AG09319 (cell line): ENCODE results near the gene TBC1D22A.

Experiments
- DNase-seq: peaks from one replicate; pipeline ENCODE4 v3.0.0-alpha.2; 2010; ENCODE audit warnings: low read depth; ENCODE audit errors: extremely low read depth
- TF ChIP-seq, protein P1 (sequence below): IDR thresholded peaks from 2 replicates; pipeline ENCODE4 v1.5.1; 2011; ENCODE audit warnings: low read depth, mild to moderate bottlenecking, inconsistent platforms, low read length, moderate library complexity

Gene TBC1D22A

DNA sequence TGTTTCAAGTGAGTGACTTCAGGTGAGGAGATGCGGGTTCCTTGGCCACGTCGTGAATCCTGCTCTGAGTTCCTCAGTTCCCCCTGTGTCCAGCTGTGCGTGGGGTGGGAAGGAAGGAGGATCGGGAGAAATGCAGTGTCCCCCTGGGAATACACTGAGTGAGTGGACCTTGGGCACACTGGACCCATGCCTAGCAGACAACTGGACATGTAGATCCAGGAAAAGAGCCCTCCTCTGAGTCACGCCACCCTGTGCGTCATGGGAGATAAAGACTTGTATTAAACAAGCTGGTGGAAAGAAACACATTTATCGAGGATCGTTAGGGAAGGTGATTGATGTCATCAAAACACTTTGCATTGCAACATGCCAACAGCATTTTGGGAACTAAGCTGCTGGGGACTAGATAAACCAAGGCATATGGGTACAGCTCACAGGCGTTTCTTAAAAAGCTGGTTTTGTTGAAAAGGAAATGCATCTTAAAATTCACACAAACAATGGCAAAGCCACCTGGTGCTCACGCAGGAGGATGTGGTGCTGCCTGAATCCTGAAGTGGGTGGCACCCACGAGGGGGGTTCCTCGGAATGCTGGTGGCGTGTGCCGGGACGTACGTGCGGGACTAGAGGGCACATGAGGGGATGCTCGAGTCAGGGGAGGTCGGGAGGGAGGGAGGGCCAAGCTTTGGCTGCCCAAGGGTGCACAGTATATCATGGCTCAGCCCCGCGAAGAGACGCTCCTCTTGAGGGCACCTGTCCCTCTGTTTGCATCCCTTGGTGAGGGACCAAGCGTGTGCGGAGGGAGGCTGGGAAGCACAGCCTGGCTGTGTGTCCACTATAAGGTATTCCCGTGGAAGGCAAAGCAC is 303.5 kb downstream of the TBC1D22A start:
- no peak for DNase-seq
- TF ChIP-seq, protein P1, sequence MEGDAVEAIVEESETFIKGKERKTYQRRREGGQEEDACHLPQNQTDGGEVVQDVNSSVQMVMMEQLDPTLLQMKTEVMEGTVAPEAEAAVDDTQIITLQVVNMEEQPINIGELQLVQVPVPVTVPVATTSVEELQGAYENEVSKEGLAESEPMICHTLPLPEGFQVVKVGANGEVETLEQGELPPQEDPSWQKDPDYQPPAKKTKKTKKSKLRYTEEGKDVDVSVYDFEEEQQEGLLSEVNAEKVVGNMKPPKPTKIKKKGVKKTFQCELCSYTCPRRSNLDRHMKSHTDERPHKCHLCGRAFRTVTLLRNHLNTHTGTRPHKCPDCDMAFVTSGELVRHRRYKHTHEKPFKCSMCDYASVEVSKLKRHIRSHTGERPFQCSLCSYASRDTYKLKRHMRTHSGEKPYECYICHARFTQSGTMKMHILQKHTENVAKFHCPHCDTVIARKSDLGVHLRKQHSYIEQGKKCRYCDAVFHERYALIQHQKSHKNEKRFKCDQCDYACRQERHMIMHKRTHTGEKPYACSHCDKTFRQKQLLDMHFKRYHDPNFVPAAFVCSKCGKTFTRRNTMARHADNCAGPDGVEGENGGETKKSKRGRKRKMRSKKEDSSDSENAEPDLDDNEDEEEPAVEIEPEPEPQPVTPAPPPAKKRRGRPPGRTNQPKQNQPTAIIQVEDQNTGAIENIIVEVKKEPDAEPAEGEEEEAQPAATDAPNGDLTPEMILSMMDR, result no peak

DNA sequence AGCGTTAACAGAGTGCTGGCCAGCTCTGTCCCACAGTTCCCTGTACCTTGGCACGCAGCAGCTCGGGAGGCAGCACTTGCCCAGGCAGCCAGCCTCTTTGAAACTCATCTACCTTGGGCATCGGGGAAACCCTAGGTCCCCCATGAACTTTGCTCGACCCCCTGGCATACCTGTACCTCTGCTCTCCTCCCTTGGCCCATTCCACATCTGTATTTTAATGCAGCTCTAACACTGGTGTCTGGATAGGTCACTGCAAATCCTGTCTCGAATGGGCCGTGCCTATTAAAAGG is 304.1 kb downstream of the TBC1D22A start:
- TF ChIP-seq, protein P1, result no peak
- DNase-seq, result no peak

DNA sequence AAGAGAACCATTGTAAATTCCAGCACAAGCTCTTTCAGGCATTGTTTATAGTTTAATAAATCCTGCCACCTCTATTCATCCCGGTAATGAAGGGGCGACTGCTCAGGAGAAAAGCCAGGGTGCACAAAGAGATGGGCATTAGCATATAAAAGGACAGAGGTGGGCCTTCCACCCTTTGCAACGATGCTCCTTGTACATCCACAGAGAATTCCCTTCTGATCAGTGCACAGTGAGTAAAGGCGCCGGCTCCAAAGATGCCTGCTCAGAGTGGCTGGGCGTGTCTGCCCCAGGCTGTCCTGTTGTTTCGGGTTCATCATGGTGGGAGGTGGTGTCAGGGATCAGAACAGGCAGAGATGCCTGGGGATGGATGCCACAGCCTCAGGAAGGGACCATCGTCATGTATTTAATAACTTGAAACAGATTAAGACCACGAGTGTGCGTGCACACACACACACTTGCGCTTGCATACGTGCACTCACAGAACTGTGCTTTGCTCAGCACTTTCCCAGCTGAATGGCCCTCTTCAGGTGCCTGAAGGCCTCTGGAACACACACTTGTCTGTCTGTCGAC is 305.0 kb downstream of the TBC1D22A start:
- no peak for DNase-seq

DNA sequence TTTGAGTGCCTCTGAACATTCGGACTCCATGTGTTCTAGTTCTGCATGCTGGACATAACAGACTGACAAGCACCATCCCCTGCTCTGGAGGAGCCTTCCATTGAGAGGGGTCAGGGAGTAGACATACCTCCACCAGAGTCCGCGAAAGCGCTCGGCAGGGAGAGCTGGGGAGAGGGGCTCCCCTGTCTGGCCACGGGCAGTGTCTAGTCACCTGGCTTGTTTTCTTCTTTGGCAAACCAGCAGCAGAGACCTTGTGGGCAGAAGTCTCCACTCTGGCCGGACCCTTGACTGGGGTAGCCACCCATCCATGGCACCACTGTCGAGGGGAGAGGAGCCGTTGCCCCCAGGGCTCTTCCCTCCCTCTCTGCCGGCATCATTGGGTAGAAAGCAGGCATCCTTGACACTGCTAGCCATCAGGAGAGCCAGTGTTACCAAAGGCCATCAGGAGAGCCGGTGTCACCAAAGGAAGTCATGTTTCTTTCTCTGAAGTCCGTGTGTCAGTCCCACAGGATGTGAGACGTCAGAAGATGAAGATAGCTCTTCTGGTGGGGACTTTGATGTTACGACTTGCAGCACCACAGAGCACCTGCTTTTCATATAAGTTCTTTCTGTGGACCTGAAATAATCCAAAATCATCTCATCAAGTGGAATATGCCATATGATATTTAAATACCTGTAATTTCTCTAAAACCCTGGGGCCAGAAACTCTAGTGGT is 305.6 kb downstream of the TBC1D22A start:
- TF ChIP-seq, protein P1, result no peak

More for the DNA sequence above, 305.0 kb downstream of the TBC1D22A start:
- TF ChIP-seq, protein P1, result no peak

DNA sequence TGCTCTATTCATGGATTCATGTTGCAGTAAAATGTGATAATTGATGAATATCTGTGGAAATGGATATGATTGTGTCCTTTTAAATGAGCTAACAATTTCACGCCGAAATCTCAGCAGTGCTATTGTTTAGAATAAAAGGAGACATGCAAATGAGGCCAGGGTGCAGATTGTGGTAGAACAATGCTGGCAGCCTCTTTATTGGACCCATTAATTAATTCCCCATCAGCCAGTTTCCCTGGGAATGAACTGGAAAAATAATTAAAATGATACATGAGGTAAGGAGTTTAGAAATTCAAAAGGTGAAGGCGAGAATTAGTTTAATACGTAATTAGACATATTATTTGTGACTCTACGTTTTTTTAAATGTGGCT is 306.2 kb downstream of the TBC1D22A start:
- no peak for DNase-seq
- TF ChIP-seq, protein P1, result no peak

More for the DNA sequence above, 305.6 kb downstream of the TBC1D22A start:
- DNase-seq, result no peak

DNA sequence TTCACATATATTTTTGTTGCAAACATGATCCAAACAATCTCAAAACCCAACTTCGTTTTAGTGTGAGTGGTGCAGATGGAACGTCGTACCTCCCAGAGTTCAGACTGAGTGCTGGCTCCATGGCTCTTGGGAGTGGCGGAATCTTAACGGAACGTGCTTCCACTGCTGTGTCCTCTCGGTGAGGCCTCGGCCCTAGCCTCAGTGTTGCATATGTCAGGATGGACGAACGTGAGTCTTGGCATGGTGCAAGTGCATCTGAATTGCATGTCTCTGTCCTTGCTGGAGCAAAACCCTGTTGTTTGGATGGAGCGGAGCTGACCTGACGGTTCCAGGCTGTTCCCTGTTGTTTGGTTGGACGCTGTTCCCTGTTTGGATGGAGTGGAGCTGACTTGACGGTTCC is 306.8 kb downstream of the TBC1D22A start:
- no peak for DNase-seq
- TF ChIP-seq, protein P1, result no peak

DNA sequence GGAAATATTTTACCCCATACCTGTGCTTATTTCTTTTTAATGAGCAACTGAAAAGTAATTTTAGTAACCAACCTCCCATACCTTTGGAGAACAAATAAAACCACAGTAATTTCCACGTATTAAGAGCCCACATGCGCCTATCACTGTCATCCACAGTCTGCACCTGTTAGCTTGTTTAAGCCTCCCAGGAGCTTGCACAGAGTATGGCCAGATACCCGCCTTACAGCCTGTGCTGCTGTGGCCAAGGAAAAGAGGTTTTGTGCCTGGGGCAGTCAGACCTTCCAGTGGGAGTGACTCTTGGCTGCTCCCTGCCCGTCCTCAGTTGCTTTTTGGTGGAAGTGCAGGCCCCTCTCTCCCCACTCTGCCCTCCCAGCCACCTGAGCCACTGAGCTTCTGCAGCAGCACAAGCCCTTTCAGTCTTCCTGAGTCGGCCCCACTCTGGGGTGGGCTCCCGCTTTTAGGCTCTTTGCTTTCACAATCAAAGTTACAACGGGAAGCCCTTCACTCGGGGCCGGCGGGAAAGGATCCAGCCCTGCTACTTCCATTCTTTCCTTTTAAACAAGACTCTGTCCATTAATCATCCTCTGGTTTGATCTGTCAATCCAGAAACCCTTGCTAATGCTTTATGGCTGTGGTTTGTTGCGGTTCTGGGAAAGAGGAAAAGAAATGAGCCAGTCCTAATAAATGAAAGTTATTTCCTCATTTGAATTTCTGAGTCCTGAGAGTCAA is 308.8 kb downstream of the TBC1D22A start:
- TF ChIP-seq, protein P1, result no peak
- DNase-seq, result no peak
